PC-3 (cell line): ENCODE data around the gene TTLL10.

Source experiments
- EZH2 ChIP-seq: fragments of 300-600 bp; sonication (generic); IDR thresholded peaks from one replicate; pipeline ENCODE4 v1.6.1; 2017; ENCODE audit warnings: antibody characterized with exemption, mild to moderate bottlenecking, low read length; ENCODE audit not compliant: unreplicated experiment
- TF ChIP-seq, protein P1 (sequence below): fragments of 300-600 bp; sonication (generic); conservative IDR thresholded peaks from 2 replicates; pipeline ENCODE4 v1.5.1; 2017; ENCODE audit warnings: antibody characterized with exemption, low read depth, mild to moderate bottlenecking, low read length

DNA sequence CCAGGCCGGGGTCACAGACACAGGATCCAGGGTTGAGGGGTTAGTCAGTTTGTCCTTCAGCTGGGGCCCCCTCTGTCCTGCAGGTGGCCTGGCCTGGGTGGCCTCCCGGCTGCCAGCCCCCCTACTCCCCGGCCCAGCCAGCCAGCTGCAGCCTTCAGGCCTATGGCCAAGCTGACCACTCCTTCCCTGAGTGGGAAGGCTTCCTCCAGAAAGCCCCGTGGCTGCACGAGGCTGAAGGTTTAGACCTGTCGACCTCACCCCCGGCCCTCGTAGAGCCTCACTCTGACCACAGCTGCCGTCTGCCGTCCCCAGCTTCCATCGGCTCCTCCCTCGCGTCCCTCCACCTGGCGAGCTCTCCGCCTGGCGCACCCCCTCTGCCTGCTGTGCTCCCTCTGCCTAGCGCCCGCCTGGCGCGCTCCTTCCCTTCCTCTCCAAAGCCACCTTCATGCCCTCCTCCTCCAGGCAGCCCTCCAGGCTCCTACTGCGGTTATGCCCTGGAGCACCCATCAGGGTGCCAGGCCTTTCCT, 9.6 kb downstream of the TTLL10 start:
- TF ChIP-seq, protein P1, sequence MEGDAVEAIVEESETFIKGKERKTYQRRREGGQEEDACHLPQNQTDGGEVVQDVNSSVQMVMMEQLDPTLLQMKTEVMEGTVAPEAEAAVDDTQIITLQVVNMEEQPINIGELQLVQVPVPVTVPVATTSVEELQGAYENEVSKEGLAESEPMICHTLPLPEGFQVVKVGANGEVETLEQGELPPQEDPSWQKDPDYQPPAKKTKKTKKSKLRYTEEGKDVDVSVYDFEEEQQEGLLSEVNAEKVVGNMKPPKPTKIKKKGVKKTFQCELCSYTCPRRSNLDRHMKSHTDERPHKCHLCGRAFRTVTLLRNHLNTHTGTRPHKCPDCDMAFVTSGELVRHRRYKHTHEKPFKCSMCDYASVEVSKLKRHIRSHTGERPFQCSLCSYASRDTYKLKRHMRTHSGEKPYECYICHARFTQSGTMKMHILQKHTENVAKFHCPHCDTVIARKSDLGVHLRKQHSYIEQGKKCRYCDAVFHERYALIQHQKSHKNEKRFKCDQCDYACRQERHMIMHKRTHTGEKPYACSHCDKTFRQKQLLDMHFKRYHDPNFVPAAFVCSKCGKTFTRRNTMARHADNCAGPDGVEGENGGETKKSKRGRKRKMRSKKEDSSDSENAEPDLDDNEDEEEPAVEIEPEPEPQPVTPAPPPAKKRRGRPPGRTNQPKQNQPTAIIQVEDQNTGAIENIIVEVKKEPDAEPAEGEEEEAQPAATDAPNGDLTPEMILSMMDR, result no peak
- TF ChIP-seq EZH2, result no peak
